Endodermal cell (in vitro differentiated cells): ENCODE data around the gene ABCA4. TPM values are rescaled to one million over a fixed set of nuclear protein-coding genes. Genes with fewer than 3 reads are reported as not detected.

Experiments
- DNase-seq: peaks from one replicate; pipeline ENCODE4 v3.0.0-alpha.2; 2017
- H3K27ac ChIP-seq: 2 replicates; pipeline ENCODE4 v1.5.1; 2013; ENCODE audit warnings: mild to moderate bottlenecking, low read depth, low read length, moderate library complexity
- H3K27me3 ChIP-seq: 2 replicates; pipeline ENCODE4 v1.6.1; 2013; ENCODE audit warnings: mild to moderate bottlenecking, low read length, moderate library complexity; ENCODE audit not compliant: insufficient read depth, control insufficient read depth, poor library complexity, severe bottlenecking
- H3K36me3 ChIP-seq: 2 replicates; pipeline ENCODE4 v1.7.0; 2013; ENCODE audit warnings: mild to moderate bottlenecking, low read length, moderate library complexity; ENCODE audit not compliant: control insufficient read depth, insufficient read depth
- H3K4me1 ChIP-seq: one replicate; pipeline ENCODE4 v1.7.0; 2013; ENCODE audit warnings: low read length; ENCODE audit not compliant: control insufficient read depth, insufficient read depth
- H3K4me3 ChIP-seq: 2 replicates; pipeline ENCODE4 v1.5.1; 2013; ENCODE audit warnings: mild to moderate bottlenecking, low read length, moderate library complexity
- H3K9ac ChIP-seq: 2 replicates; pipeline ENCODE4 v1.6.1; 2013; ENCODE audit warnings: mild to moderate bottlenecking, low read length, moderate library complexity; ENCODE audit not compliant: poor library complexity, severe bottlenecking; ENCODE audit errors: extremely low read depth
- H3K9me3 ChIP-seq: 2 replicates; pipeline ENCODE4 v1.6.1; 2013; ENCODE audit warnings: mild to moderate bottlenecking, low read length, moderate library complexity; ENCODE audit not compliant: control insufficient read depth
- H3K27ac Mint-ChIP-seq: 2 replicates; pipeline ENCODE4 v1.8.0; 2020; ENCODE audit warnings: mixed read lengths
- H3K27me3 Mint-ChIP-seq: 2 replicates; pipeline ENCODE4 v1.8.0; 2021; ENCODE audit warnings: mild to moderate bottlenecking, mixed read lengths; ENCODE audit not compliant: insufficient read depth
- H3K36me3 Mint-ChIP-seq: 2 replicates; pipeline ENCODE4 v1.8.0; 2020; ENCODE audit warnings: low read depth, mixed read lengths
- H3K4me1 Mint-ChIP-seq: 2 replicates; pipeline ENCODE4 v1.8.0; 2020; ENCODE audit warnings: mixed read lengths
- H3K4me3 Mint-ChIP-seq: 2 replicates; pipeline ENCODE4 v1.8.0; 2020; ENCODE audit warnings: mild to moderate bottlenecking, moderate library complexity, mixed read lengths
- H3K9me3 Mint-ChIP-seq: 2 replicates; pipeline ENCODE4 v1.8.0; 2020; ENCODE audit warnings: mild to moderate bottlenecking, mixed read lengths
- WGBS, 2 experiments: methylation state at CpG; one replicate each; pipeline versions ENCODE4 v1.1.5 to v1.1.7; 2013; ENCODE audit warnings: missing lambda C conversion rate in 2 of 2, mixed read lengths in 1 of 2; ENCODE audit not compliant: insufficient coverage in 1 of 2, insufficient read length in 1 of 2; 5-methylcytosine and 5-hydroxymethylcytosine counted together
- total RNA-seq, 2 donors: library from RNA; stranded (reverse); fragmentation: NEBNext Ultra II Directional in 1 of 2; extraction: Animal tissue kit (Norgen Biotek cat#: 25700) in 1 of 2; gene quantifications; 2 replicates in 1 of 2; 3 replicates in 1 of 2; pipeline ENCODE4 v1.2.1, GENCODE V29; 2021
- TF ChIP-seq, protein P1 (sequence below): fragments of 200-600 bp; sonication (generic); conservative IDR thresholded peaks from 2 replicates; pipeline ENCODE4 v1.5.0; 2021; ENCODE audit warnings: antibody characterized with exemption, mild to moderate bottlenecking

The ABCA4 gene
- total RNA-seq, 2 donors from 2014 or later: 1.6 to 1.7 TPM

GRCh38 chr1:94070865-94071264, 50.1 kb downstream of the ABCA4 start:
- Histone ChIP-seq H3K9ac (no peak overlapping the region), H3K4me3 (no peak overlapping the region), H3K27ac (no peak overlapping the region), H3K36me3 (no peaks in the 10 kb centered on the region), H3K4me1 (peaks cover 12% of the 10 kb centered on the region), H3K9me3 (no peaks in the 10 kb centered on the region), H3K27me3 (no peaks in the 10 kb centered on the region)
- H3K4me3 Mint-ChIP-seq: no peak overlapping the region
- no peak overlapping the region for H3K27ac Mint-ChIP-seq
- H3K9me3 Mint-ChIP-seq: no peaks in the 10 kb centered on the region
- WGBS, 2 experiments: 95 to 98% methylated on average over 3 of the region's 3 CpGs
- H3K36me3 Mint-ChIP-seq: no peaks in the 10 kb centered on the region
- peaks cover 47% of the 10 kb centered on the region for H3K4me1 Mint-ChIP-seq
- TF ChIP-seq, protein P1, sequence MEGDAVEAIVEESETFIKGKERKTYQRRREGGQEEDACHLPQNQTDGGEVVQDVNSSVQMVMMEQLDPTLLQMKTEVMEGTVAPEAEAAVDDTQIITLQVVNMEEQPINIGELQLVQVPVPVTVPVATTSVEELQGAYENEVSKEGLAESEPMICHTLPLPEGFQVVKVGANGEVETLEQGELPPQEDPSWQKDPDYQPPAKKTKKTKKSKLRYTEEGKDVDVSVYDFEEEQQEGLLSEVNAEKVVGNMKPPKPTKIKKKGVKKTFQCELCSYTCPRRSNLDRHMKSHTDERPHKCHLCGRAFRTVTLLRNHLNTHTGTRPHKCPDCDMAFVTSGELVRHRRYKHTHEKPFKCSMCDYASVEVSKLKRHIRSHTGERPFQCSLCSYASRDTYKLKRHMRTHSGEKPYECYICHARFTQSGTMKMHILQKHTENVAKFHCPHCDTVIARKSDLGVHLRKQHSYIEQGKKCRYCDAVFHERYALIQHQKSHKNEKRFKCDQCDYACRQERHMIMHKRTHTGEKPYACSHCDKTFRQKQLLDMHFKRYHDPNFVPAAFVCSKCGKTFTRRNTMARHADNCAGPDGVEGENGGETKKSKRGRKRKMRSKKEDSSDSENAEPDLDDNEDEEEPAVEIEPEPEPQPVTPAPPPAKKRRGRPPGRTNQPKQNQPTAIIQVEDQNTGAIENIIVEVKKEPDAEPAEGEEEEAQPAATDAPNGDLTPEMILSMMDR: no peak
- DNase-seq: no peak
- H3K27me3 Mint-ChIP-seq: peaks cover 10% of the 10 kb centered on the region

- Mint-ChIP-seq H3K9me3 (no peaks in the 10 kb centered on the region), H3K4me3 (peak overlapping the region; percentile 10), H3K27me3 (peaks cover 6% of the 10 kb centered on the region), H3K27ac (peak overlapping the region; percentile 76), H3K36me3 (no peaks in the 10 kb centered on the region), H3K4me1 (peaks cover 44% of the 10 kb centered on the region)
- TF ChIP-seq, protein P1: no peak
- peaks cover 12% of the 10 kb centered on the region for H3K4me1 ChIP-seq
- no peaks in the 10 kb centered on the region for H3K9me3 ChIP-seq
- no peak overlapping the region for H3K4me3 ChIP-seq
- no peaks in the 10 kb centered on the region for H3K27me3 ChIP-seq
- WGBS, 2 experiments: 77 to 86% methylated on average over 2 of the region's 2 CpGs
- no peak overlapping the region for H3K9ac ChIP-seq
- no peak for DNase-seq
- H3K36me3 ChIP-seq: no peaks in the 10 kb centered on the region
- H3K27ac ChIP-seq: no peak overlapping the region
Observed at GRCh38 chr1:94069919-94070285, 51.0 kb downstream of the ABCA4 start.

DNA sequence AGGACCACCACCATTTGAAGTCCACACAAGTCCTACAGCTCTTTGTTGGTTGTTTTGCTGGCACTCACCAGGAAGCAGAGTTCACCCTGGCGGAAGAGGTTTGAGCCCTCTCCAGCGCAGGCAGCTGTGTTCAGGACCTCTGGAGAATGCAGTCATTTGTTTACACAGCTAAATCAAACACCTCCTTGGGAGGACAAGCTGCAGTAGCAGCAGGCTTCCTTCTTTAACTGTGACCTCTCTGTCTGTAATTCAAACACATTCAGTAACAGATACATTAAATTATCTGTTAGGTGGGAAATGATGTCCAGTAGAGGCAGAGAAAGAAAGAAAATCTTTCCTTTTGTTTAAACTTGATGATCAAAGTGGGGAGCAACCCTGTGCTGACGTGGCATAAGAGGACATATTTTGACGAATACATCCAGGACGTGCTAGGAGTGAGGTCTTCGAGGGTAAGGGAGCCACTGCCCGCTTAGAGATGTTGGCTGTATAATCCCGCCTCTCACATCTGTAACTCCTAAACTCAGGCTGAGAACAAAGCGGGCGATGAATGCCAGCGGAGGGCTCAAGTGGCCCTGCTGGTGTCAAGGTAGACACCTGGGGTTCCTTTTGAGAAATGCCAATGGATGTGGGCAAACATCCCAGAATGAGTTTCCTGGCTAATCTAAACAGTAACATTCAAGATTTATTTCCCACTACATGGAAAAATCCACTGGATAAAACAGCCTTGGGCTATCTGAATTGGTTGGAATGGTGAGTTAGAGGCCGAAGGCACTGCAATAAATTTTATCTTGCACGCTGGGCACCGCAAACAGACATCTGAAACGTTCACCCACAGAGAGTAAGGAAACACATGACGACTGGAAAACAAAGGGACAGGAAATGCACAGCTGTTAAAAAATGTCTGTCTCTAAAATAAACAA, 51.7 kb downstream of the ABCA4 start:
- Mint-ChIP-seq H3K27me3 (peaks cover 6% of the 10 kb centered on the region), H3K9me3 (no peaks in the 10 kb centered on the region), H3K36me3 (no peaks in the 10 kb centered on the region), H3K4me3 (peak overlapping the region; percentile 10), H3K4me1 (peaks cover 45% of the 10 kb centered on the region), H3K27ac (peak overlapping the region; percentile 76)
- no peaks in the 10 kb centered on the region for H3K36me3 ChIP-seq
- H3K27me3 ChIP-seq: no peaks in the 10 kb centered on the region
- no peaks in the 10 kb centered on the region for H3K9me3 ChIP-seq
- H3K27ac ChIP-seq: no peak overlapping the region
- H3K9ac ChIP-seq: peak overlapping the region; percentile 2
- H3K4me3 ChIP-seq: peak overlapping the region; percentile 28
- TF ChIP-seq, protein P1: peak; percentile 27
- 54 to 75% methylated on average over 12 to 16 of the region's 16 CpGs for WGBS, 2 experiments
- DNase-seq: peak; percentile 75
- H3K4me1 ChIP-seq: peaks cover 12% of the 10 kb centered on the region
